WTC11 (cell line): ENCODE data around the gene LAMP5.

Experiments used
- CTCF ChIP-seq: fragments of 200-600 bp; IDR thresholded peaks from 2 replicates; pipeline ENCODE4 v1.8.0; 2022; ENCODE audit warnings: antibody characterized with exemption
- GABPB1 ChIP-seq: sonication (generic); formaldehyde crosslinking; IDR thresholded peaks from 2 replicates; pipeline ENCODE4 v1.8.1; 2023; ENCODE audit warnings: mild to moderate bottlenecking, missing genetic modification reagents
- HMGA2 ChIP-seq: fragments of 250-450 bp; sonication (Bioruptor Pico); IDR thresholded peaks from 2 replicates; pipeline ENCODE4 v1.4.0; 2021; ENCODE audit warnings: mild to moderate bottlenecking, moderate library complexity
- TCF7 ChIP-seq: sonication (generic); formaldehyde crosslinking; IDR thresholded peaks from 2 replicates; pipeline ENCODE4 v1.8.0; 2022; ENCODE audit warnings: mild to moderate bottlenecking, low read depth, missing genetic modification reagents, moderate library complexity

DNA sequence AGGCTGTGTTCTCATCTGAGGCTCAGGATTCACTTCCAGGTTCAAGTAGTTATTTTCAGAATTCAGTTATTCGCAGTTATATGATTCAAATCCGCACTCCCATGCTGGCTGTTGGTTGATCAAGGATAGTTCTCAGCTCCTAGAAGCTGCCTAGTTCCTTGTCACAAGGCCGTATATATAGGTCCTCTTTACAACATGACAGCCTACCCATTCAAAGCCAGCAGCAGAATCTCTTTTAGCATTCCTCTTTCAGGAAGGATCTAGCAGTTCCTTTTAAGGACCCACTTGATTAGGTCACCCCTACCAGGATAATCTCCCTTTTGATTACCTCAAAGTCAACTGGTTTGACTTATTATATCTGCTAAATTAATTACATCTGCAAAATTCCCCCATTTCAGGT, 23.8 kb upstream of the LAMP5 start:
- TF ChIP-seq CTCF (no peak), HMGA2 (no peak), TCF7 (CRISPR knock-in tag) (no peak), GABPB1 (CRISPR knock-in tag) (no peak)
